Hematopoietic multipotent progenitor cell treated with erythropoietin and hydrocortisone succinate and interleukin-3 and kit ligand, for 4 days (in vitro differentiated cells): Measurements from ENCODE around the gene INPP5A.
A peak's percentile ranks its signal among the peaks of the same experiment; 100 is the strongest.

Source experiments
- DNase-seq: peaks from one replicate; pipeline ENCODE4 v3.0.0-alpha.2; 2015

The INPP5A gene

DNA sequence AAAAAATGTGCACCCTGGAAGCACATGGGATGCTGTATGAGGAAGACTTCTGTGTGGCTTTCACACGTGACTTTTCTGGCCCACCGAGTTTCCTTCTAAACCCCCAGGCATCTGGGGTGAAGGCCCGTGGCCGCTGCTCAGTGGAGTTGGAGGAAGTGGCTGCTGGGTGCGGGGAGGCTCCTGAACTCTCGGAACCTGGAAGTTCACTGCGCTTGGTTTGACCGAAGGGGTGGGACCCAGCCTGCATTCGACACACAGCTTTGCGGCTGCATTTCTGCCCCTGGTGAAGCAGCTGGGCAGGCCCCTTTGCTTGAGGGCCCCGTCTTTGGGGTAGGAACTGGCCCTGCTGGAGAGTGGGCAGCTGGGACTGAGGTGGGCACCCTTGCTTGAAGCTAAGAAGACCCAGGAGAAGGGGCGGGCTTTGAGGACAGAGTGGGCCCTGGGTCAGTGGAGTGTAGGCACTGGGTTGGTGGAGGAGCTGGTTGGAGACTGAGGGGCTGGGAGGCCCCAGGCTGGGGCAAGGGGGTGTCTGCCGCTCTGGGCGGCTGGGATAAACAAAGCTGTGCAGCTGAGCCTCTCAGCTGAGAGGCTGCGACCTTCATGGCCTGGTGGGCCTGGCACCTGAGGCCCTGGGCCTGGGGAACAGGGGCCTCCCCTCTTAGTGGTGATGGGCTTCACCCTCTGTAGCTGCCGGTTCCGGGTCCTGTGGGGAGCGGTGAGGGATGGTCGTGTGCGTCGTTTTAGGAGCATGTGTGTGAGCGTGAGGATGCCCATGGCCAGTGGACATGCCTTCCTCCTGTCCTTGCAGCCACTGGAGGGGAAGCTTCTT lies 78.0 kb downstream of the INPP5A start:
- no peak for DNase-seq

DNA sequence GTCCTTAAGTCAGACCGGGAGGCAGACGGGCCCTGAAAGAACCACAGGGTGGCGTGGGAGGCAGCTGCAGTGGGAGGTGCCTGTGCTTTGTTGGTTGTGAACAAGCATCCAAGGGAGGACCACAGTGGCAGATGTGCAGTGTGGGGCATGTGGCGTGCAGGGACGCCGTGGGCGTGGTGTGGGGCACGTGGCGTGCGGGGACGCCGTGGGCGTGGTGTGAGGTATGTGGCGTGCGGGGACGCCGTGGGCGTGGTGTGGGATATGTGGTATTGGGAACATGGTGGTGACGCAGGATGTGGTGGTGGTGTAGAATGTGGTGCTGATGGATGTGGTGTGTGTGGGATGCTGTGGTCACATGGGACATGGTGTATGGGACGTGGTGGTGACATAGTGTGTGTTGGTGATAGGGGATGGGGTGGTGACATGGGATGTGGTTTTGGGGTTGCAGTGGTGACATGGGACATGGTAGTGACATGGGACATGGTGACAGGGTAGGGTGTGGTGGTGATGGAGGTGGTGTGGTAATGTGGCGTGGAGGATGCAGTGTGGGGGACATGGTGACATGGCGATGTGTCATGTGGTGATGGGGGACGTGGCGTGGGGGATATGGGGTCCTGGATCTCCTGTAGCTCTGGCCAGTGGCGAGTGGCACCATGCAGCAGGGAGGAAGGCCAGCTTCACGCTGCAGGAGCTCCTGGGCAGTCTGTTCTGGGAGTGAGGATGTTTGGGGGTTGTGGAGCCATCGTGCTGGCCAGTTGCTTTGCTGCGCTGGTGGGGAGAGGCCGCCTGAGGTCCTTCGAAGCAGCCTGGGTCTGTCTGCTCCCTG lies 78.8 kb downstream of the INPP5A start:
- peak; percentile 42 for DNase-seq

DNA sequence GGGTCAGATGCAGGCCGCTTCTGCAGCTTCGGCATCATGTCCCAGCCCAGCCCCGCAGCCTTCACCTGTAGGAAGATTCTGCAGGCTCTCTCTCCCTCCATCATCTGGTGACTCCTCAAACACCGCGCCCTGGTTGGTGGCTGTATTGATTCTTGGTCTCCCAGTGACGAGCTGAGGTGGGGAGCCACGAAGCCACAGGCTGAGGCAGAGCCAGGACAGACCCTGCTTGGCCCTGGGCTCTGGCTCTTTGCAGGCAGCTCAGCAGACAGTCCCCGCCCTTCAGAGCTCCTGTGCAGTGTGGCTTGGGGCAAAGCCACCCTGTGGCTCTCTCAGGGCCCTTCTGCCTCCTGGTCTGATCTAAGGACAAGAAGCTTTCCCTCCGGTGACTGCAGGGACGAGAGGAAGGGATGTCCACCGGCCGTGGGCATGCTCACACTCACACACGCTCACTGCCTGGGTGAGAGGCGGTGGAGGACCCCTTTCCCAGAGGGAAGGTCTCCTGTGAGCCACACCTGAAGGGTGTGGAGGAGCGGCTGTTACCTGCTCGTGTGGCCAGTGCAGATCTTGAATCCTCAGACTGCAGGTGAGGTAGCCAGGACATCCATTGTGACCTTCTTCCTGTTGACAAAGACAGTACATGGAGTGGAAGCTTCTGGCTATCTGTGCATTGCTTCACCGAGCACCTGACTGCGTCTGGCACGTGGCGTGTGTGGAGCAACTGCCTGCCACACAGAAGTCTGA lies 79.6 kb downstream of the INPP5A start:
- no peak for DNase-seq

DNA sequence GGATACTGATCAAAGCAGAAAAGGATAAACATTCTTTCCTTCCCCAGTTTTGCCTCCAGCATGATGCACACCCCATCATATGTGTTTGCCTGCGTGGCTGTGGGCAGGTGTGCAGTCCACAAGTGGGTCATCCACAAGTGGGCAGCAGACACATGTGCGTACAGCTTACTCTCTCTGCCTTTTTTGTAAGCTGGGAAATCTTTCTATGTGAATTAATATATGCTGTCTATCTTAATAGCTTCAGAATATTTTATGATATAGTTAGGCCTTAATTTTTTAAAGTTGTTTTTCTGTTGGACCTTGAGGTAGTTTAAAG lies 80.1 kb downstream of the INPP5A start:
- DNase-seq = no peak

DNA sequence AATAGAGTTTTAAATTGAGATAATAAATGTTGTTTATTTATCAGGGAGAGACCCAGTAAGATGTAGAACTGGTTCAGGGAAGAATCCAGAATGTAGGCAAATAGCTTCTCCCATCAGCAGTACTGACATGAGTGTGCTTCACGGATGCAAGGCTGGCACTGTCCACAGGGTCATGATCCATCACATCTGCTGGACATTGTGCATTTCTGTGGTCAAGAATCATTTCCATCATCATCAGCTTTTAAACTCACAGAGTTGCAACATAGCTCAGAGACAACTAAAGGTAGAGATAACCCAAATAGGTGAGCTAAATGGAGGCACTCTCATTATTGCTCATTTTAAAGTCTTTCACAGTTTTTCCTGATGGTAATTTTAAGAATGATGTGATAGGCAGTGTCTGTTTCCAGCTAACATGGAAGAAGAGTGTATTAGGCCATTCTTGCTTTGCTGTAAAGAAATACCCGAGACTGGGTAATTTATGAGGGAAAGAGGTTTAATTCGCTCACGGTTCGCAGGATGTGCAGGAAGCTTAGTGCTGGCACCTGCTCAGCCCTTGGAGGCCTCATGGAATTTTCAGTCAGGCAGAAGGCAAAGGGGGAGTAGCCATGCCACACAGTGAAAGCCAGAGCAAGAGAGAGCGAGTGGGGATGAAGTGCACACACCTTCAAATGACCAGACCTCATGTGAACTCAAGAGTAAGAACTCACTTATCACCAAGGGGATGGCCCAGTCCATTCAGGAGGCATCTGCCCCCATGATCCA lies 80.8 kb downstream of the INPP5A start:
- DNase-seq = no peak

GRCh38 chr10:132619927-132620326 lies 82.3 kb downstream of the INPP5A start:
- no peak for DNase-seq

DNA sequence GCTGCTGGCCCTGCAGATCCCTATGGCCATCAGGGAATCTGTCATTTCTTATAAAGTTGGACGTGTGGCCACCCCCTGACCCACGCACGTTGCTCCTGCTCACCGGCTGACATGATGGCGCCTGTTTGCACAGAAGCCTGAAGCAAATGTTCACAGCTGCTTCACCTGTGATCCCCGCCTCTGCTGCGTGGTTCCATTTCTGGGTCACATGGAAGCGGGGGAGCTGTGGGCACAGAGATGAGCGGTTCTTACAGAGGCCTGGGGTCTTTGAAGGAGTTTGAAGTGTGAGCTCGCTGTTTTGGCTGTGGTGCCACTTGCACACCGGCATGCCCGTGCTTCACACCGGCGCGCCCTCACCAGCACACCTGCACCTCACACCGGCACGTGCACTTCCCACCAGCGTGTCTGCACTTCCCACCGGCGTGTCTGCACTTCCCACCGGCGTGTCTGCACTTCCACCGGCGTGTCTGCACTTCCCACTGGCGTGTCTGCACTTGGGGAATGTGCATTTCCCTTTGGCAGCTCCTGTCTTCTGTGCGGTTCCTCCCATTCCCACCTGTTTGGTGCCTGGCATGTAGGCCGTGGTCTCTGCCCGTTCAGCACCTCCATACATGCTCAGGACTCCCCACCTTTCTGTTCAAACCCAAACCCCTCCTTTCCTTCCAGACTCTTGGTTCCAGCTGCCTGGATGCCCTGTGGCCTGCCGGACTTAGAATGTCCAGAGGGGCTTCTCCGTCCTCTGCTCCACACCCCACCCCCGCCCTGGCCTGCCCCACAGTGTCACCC lies 86.7 kb downstream of the INPP5A start:
- no peak for DNase-seq

DNA sequence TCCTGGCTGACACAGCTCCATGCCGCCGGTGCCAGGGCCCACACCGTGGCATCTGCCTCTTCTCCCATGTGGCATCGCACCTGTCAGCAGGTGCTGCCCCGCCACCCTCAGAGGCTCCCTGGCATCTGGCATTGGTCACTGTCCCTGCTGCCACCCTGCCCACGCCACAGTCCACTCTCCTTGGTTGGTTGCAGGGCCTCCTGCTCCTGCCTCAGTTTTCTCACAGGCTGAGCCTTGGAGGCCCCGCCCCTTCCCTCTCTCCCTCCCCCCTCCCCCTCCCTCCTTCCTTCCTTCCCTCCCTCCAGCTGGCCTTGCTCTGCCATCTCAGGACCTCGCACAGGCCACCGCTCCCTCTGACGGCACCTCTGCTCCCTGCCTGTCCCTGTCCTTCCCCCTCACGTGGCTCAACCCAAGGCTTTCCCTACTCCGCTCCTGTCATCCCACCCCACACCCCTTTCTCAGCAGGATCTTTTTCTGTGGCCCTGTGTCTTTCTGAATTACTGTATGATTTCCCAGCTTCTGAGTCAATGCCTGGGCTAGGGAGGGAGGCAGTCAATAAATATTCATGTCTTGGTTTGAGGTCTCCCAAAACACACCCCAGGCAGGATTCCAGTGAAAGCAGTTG lies 87.4 kb downstream of the INPP5A start:
- DNase-seq = no peak

DNA sequence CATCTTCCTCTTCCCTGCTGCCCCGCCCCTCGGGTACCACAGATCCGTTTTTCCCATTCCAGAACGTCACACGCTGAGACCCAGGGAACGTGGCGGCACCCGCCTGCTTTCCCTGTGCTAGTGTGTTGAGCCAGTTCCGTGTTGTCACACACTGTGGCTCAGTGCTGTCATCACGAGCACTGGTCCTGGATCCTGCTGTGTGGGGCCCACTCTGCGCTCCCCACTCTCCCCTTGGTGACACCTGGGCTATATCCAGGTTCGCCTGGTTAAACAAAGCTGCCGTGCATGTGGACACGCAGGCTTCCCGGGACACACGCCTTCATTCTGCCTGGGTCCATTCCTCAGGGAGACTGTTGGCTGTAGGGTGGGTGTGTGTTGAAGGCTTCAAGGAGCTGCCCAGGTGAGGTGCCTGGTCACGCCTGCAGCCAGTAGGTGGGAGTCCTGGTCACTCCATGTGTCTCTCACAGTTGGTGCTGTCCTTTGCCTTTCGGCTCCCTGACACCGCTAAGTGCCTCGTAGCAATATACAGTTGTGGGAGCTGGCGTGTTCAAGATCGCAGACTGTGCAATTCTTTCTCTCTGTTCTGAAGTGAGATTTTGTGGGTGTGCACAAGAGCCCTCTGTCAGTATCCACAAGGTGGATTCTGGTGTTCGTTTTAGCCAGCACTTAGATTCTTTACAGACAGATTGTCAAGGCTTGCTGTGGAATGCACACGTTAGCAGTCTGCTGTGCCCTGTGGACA lies 88.6 kb downstream of the INPP5A start:
- DNase-seq = no peak

DNA sequence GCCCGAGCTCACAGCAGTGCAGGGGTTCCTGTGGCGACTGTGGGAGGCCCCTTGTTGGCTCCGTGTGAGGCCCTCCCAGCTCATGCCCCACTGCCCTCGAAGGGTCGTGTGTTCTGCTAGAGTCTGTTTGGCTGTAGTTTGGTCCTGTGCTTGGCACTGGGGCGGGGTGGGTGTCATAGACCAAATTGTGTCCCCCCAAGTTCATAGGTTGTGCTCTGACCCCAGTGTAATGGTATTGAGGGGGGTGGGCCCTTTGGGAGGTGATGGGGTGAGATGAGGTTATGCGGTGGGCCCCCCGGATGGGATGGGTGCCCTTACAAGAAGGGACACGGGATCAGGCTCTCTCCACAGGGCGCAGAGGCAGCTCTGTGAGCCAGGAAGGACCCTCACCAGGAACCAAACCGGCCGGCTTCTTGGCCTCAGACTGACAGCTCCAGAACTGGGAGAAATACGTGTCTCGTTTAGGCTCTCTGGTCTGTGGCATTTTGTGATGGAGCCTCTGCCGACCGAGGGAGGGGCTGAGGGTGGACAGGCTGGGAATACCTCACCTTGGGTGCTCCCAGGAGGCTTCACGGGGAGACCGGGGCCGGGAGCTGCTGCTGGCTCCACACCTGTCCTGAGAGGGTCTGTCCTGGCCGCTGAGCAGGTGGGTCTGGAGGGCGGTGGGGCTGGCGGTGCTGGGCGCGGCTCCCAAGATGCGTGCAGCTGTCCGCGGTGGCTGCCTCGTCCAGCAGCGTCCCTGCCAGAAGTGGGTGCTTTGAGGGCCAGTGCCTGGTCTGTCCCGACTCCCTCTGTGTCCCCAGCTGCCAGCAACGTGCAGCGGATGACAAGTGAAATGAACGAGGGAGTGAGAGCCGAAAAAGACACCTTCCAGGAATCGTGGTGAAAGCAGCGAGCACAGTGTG lies 89.4 kb downstream of the INPP5A start:
- no peak for DNase-seq

DNA sequence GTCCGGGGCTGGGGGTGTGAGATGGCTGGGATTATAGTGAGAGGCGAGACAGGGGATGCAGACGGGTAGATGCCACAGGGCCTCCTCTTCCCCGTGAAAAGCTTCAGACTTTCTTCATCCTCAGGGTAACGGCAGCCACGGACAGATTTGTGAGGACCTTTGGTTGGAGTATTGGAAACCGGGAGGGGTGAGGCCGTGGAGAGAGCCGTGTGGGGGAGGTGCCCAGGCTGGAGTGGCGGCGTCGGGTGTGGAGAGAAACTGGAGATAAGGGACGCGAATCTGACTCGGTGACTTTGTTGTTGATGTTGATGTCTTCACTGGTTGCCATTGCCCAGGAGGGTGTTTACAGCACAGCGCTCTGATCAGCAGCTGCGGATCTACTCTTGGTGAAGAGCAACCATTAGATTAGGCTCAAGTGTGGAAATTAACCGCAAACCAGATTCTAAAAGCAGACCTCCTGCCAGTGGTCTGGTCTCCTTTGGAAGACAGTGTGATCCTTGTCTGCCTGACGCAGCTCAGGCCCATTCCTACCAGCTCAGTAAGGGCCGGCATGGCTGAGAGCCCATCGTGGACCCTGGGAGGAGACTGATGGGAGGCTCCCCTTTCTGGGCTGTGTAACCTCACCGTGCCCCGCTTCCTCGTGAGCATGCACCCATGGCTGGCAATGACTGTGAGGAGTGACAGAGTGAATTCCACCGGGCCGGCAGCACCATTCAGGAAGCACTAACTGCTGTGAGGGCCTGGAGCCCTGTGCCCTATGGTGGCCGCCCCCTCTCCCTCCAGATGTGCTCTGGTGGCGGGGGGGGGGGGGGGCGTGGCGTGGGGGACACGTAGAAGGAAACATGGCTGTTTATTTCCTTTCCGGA lies 90.3 kb downstream of the INPP5A start:
- DNase-seq = peak; percentile 52

GRCh38 chr10:132628966-132629900 lies 91.6 kb downstream of the INPP5A start:
- DNase-seq = peak; percentile 47

DNA sequence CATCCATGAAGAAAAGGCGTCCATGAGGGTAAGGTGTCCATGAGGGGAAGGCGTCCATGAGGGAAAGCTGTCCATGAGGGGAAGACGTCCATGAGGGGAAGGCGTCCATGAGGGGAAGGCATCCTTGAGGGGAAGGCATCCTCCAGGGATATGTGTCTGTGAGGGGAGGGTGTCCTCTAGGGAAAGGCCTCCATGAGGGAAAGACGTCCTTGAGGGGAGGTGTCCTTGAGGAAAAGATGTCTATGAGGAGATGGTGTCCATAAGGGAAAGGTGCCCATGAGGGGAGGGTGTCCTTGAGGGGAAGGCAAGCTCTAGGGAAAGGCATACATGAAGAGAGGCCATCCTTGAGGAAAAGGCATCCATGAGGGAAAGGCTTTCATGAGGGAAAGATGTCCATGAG lies 92.6 kb downstream of the INPP5A start:
- no peak for DNase-seq

DNA sequence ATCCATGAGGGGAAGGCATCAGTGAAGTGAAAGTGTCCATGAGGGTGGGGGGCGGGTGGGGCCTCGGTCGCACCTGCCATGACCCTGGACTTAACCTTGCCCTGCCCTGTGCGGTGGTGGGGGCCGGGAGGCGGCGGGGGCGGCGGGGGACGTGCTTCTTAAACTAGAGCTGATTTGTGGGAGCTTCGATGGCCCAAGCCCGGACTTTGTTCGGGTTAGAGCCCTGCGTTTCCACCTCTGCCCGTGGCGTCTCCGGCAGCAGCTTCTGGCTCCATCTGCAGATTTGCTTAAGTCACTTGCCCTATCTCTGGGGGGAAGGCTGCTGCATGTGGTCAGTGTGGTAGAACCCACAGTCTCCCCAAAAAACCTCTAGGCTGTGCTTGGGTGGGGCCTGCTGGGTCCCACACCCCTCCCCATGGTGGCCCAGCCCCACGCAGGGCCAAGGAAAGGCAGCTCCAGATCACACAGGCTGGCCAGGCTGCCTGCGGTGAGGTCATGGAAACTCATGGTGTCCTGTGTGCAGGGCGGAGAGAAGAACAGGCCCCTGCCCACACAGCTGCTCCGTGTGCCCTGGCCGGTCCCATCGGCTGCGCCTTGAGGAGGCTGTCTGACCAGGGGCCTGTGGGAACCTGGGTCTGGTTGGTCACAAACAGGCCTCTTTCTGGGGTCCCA lies 93.2 kb downstream of the INPP5A start:
- DNase-seq = peak; percentile 77

GRCh38 chr10:132631338-132631735 lies 93.8 kb downstream of the INPP5A start:
- no peak for DNase-seq

- no peak for DNase-seq
Observed at GRCh38 chr10:132632091-132632561, 94.5 kb downstream of the INPP5A start.
